GM19043 (cell line): Measurements from ENCODE around the gene PRSS22.

Source experiments
- ATAC-seq: cut with Tn5 transposase; IDR thresholded peaks from one replicate; pipeline ENCODE4 v1.9.1; 2021; ENCODE audit warnings: low read depth; ENCODE audit not compliant: unreplicated experiment

PRSS22 gene

DNA sequence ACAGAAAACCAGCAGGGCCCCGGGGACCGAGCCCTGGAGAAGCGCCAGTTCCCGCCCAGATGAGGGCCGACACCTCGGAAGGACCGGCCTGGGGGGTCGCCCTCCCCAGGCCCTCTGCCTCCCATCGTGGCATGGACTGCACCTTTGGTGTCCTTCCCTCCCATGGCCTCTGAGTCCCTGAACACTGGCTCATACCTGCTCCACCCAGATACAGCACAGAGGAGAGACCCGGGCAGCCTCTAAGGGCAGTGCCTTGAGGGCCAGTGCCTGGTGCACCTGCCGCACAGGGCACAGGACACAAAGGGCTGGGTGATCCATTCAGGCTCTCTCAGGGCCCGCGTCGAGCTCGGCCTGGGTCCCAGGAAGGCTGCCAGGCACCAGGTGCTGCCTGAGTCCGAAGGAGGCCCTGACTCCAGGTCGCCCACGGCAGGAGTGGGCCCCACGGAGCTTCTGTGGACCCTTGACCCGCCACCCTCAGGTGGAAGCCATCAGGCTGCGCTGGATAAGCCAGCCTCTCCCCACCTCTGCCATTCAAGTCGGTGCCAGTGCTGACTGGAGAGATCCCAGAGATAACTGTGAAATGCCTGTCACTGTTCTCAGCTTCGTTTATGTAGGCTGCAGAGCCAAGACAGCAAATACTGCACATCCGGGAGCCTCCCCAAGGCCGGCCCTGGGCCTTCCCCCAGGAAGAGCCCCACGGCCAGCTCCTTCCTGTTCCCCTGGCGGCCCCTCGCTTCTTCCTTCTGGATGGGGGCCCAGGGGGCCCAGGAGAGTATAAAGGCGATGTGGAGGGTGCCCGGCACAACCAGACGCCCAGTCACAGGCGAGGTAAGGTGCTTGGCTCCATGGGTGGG is 28.2 kb downstream of the PRSS22 start, which contains the start of gene ZG16B:
ZG16B (plus strand) TSS at position 803 of the 854 bp plus-strand sequence. CDS start 139 bp downstream, outside the sequence.
- ATAC-seq = no peak

DNA sequence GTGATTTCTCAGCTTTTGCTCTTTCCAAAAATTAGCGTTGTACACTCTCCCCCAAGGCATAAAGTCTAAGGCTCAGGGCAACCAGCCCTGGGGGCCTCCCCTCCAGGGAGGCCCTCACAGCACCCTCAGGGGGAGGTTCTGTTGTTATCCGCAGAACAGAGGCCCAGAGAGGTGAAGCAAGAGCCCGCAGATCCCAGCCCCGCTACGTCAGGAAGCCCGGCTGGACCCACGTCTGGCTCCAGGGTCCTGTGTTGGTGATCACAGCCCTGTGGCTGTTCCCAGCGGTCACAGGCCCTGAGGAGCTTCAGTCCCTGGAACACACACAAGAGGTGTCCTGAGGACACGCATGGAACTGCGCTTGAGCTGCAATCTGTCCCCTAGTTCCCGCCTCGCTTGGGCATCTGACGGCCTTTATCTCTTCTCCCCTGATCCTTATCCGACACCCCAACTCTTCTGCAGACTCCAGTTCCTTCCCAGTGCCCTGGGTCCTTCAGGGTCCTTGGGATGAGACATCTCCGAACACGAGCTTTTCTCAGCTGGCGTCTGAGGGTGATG is 29.0 kb downstream of the PRSS22 start:
- no peak for ATAC-seq

DNA sequence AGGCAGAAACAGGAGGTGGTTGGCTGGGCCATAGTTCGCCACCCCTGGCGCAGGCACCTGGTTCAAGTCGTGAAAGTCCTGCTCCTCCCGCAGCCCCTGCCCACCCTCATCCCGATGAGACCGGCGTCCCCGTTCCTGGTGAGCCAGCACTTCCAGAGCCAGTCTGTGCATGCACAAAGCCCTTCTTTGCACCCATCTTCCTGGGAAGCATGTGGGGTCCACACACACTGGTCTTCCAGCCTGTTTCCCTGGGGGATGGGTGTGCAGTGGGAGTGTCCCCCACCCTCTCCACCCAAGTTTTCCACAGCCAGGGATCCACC is 29.5 kb downstream of the PRSS22 start:
- no peak for ATAC-seq

DNA sequence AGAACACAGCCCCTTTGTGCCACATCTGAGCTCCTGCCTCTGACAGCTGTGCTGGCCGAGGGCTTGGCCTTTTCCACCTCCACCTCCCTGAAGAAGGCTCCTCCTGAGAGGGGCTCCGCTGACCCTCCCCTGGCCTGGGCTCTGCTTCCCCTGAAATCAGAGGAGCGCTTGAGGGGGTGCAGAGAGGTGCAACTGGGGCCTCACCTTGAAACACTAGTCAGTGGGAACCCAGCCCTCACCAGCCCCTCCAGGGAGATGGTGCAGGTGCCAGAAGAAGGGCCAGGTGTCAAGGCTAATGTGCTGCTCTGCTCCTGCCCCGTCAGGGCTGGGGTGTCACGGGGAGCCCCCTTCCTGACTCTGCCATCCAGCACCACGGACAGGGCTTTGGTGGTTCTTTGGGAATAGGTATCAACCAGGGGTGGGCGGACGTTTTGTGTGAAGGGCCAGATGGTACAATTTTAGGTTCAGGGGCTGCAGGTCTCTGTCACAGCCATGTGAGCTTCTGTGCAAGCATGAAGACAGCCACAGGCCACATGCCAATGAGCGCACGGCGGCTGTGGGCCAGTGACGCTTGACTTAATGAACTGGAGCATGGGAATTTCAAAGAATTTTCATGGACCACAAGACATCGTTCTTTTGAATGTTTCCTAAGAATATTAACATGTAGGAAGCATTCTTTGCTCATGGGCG is 30.0 kb downstream of the PRSS22 start:
- no peak for ATAC-seq

DNA sequence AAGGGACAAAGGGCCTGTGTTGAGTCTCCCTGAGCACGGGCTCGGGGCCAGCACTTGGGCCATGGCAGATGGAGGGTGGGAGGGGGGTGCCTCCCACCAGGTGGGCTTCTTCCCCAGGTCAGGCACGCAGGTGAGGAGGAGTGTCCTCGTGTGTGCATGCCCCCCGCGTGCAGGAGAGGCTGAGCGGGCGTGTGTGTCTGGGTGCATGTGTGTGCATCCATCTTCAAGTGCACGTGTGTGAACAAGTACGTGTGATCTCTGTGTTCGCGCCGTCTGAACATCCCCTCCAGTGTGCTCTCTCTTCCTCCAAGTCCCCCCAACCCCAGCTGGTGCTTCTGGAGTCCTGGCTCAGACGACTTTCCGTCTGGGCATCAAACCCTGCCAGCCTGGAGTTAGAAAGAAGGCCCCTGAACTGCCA is 30.6 kb downstream of the PRSS22 start:
- no peak for ATAC-seq

DNA sequence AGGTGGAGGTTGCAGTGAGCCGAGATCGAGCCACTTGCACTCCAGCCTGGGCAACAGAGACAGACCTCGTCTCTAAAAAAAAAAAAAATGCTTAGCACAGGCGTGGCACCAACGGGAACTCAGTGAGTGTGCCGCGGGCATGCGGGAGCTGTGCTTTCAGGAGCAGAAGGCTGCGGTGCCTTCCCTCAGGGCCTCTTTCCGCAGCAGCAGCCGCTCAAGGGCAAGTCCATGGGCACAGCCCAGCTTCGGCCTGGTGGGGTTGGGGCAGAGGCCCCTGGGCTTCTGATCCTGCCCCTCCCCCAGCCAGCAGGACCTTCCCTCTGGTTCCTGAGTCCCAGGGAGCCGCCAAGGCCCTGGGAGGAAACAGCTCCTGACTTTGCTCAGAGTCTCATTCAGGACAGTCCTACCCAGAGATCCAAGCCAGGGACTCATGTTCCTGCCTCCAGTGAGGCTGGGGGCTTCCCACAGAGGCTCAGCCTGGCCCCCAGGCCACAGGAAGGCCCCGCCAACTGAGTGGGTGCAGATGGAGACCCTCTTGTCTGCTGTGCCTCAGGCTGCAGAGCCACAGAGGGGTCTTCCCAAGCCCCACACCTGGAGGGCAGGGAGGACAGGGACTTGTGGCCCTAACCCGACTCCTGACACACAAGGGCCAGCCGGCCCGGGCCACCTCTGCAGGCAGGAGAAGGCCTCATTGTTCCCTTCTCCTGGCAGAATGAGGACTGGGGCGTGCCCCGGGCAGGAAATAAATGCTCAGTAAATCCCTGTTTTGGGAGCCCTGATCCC is 31.2 kb downstream of the PRSS22 start:
- ATAC-seq = no peak

DNA sequence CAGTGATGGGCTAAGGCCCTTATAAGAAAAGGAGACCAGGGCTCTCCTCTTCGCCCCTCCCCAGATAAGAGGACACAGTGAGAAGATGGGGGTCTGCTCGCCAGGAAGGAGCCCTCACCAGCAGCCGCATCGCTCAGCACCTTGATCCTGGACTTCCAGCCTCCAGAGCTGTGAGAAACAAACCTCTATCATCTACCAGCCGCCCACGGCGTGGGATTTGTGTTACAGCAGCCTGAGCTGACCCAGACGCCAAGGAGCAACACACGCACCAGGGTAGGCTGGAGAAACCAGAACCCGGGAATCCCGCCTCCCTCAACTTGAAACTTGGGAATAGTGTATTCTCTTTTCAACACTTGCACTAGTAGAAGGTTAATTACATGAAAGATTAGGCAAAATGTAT is 32.1 kb downstream of the PRSS22 start:
- no peak for ATAC-seq

DNA sequence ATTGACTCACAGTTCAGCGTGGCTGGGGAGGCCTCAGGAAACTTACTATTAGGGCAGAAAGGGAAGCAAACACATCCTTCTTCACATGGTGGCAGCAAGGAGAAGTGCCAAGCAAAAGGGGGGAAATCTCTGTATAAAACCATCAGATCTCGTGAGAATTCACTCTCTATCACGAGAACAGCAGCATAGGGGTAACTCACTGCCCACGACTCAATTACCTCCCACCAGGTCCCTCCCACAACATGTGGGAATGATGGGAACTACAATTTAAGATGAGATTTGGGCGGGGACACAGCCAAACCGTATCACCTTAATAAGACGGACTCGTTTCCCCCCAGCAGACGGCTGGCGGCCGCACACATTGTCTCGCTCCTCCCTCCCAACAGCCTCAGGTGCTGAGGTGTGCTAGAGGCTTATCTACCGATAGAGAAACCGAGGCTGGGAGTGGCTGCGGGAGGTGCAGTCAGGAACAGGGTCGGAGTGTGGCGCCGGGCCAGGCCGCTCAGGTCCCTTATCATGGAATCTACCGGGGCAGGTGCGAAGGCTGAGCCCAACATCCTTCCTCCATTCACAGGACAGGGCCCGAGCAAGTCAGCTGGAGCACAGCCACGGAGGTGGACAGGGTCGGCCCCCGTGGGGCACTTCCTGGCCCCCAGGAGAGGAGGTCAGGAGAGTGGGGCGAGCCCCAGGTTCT is 32.8 kb downstream of the PRSS22 start:
- ATAC-seq = no peak

DNA sequence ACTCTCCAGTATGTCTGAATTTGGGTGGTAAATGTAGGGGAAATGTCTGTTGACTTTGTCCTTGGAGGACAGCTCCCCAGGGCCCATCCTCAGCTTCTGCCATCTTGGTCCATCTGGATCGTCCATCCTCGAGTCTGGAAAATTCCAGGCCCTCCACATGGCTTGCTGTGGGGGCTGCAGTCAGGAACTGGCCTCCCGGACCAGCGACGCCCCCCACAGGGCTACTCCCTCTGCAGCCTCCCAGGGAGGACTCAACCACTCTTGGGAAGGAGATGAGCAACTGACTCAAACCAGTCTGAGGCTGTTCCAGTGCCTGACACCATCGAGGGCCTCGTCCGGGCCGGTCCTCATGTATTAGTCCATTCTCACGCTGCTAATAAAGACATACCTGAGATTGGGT is 33.3 kb downstream of the PRSS22 start:
- ATAC-seq = no peak

DNA sequence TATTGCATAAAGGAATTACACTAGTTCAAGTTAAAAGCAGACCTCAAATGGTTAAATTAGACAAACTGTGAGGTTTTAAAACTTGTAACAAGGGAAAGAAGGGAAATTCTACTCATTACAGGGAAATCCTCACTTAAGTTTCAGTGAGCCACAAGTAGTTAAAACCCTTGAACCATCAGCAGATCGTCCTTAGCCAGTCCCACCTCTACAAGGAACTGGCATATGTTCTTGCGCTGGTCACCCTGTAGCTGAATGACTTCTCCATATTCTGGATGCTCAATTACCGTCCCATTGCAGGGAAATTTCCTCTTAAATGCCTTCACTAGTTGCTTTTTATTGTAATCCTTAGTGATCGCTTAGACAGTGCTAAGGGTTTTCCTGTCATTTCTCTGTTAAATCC is 35.5 kb downstream of the PRSS22 start:
- no peak for ATAC-seq

DNA sequence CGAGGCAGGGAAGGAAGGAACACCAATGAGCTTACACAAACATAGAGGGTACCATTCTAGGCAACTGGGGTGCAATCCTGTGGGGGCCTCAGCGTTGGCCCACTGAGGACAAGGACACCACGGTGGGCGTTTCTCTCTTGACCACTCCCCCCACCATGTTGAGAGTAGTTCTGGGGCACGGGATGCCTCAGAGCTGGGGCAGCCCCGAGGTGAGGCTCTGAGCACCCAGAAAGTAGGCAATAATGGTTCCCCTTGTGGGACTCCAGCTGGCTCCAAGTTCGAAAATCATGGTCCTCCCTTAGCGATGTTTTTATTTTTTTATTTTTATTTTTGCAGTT is 35.8 kb downstream of the PRSS22 start:
- ATAC-seq = no peak

DNA sequence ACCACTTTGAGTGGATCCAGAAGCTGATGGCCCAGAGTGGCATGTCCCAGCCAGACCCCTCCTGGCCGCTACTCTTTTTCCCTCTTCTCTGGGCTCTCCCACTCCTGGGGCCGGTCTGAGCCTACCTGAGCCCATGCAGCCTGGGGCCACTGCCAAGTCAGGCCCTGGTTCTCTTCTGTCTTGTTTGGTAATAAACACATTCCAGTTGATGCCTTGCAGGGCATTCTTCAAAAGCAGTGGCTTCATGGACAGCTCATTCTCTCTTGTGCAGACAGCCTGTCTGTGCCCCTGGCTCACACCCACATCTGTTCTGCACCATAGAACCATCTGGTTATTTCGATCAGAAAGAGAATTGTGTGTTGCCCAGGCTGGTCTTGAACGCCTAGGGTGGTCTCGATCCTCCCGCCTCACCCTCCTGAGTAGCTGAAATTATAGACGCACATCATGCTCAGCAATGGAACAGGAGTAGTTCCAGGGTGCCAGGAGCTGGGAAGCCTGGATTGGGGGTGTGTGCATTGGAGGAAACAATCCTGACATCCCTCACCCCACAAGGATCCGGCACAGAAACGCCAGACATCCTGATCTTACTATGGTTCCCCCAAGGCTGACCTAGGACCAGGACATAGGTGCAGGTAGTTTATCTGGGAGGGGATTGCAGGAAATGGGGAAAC is 36.3 kb downstream of the PRSS22 start:
- ATAC-seq = no peak

DNA sequence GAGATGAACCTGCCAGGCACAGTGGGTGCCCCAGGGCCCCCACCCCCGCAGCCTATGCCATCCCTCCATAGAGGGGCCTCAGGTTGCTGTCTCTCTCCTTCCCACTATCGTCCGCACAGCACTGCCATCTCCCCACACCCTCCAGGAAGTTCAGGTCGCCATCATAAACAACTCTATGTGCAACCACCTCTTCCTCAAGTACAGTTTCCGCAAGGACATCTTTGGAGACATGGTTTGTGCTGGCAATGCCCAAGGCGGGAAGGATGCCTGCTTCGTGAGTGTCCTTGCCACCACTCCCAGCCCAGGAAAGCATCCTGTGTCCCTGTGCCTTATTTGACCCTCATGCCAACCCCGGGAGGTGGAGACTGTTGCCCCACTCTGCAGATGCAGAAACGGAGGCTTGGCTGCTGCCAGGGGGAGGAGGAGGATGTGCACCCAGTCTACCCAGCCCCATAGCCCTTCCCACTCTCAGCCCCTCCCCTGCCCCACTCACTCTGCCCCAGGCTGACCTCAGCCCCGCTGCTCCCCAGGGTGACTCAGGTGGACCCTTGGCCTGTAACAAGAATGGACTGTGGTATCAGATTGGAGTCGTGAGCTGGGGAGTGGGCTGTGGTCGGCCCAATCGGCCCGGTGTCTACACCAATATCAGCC is 37.0 kb downstream of the PRSS22 start:
- ATAC-seq = no peak

DNA sequence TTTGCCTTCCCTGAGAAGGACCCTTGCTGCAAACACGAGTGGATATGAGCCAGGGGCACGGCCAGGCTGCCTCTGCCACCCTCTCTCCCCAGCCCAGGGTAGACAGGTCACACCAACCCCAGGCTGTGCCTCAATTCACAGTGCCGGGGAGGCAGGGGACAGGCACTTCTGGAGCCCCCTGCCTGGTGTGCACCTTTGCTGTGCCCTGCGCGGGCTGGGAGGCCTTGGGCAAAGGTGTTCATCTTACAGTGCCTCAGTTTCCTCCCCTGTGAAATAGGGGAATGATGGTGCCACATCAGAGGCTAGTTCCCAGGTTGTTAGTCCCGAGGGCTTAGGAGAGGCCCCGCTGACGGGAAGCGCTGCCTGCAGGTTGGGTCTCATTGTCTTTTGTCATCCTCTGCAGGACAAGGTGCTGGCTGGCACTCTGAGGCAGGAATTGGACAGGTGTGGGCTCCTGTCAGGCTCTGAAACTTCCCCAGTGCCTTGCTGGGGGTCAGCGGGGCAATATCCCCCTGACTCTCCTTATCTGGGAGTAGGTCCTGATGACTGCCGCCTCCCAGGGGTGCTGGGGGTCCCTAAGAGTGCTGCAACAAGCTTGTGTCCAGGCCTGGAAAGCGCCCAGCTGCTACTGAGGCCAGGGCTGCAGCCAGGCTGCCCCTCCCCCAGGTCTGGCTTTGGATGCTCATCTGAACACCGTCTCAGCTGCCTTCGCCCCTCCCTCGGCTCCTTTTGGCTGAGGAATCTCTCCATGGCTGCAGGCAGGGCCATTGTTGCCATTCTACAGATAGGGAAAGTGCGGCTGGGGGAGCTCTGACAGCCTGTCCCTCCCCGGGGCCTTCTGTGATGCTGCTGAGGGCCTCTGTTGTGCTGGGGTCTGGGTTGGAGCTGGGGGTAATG is 37.8 kb downstream of the PRSS22 start:
- no peak for ATAC-seq

DNA sequence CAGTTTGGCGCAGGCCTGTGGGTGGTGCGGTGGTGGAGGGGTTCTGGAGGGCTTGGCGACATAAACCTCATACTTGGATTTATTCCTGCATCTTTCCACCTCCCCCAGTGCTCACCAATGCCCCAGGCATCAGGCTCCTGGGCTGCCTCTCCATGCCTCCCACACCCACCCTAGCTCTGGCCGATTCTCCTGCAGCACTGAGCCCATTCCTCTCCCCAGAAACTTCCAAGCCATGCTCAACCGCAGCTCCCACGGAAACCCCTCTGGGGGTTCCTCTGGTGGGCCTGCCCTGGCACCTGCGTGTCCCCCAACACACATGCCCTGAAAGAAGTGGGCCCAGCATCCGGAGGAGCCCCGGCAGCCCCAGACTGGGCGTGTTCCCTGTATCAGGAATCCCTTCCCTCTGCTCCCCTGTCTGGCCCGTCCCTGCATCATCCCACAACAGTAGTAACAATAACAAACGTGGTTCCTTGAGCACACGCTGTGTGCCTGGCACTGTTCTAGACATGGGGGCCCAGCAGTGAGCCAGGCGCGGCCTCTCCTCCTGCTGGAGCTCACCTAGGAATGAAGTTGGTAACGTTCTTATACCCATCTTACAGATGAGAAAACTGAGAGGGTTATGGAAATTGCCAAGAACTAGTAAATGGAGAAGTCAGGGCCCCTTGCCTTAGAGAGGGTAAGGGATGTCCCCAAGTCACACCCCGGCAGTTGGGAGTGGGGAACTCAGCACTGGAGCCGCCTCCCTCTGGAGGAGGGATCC is 38.6 kb downstream of the PRSS22 start:
- ATAC-seq = no peak

DNA sequence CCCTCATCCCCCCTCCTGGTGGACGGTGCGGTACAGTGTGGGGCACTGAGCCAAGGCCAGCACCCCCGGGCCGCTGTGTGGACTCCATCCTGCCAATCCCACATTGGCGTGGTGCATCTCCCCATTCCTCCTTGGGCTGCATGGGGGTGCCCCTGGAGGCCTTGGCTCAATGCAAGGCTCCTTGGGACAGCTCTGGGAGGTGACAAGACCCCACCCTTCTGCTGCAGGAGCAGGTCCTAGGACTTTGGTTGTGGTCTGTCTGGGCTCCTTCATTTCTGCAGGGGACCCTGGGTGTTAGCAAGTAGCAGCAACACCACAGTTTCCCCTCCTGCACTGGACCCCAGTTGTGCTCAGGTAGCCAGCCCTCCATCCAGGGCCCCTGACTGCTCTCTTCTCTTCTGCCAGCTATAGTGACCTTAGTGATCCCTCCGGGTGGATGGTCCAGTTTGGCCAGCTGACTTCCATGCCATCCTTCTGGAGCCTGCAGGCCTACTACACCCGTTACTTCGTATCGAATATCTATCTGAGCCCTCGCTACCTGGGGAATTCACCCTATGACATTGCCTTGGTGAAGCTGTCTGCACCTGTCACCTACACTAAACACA is 39.6 kb downstream of the PRSS22 start:
- no peak for ATAC-seq
